Muscle of back (tissue), 11 donors: ENCODE measurements around the gene TRAPPC3L. TPM values are rescaled to one million over a fixed set of nuclear protein-coding genes. Genes with fewer than 3 reads are reported as not detected.

Experiments used
- DNase-seq, 3 donors: peaks; one replicate each; pipeline versions ENCODE4 v3.0.0 to v3.0.0-alpha.2; 2013
- polyA plus RNA-seq, 10 donors: library from polyadenylated mRNA; unstranded; fragments of 120-200 nt; gene quantifications; one replicate each; pipeline ENCODE4 v1.2.1, GENCODE V29; 2013; ENCODE audit not compliant: insufficient read length in 10 of 10

TRAPPC3L gene
- polyA plus RNA-seq, 10 donors: 0.05 to 0.24 (median 0.11) TPM; not detected in 5

- DNase-seq: peak in 2 of 3 donors; percentile 39 to 95
Measured at GRCh38 chr6:116557893-116558292, 12.4 kb upstream of the TRAPPC3L start.

- DNase-seq: no peak
Measured at GRCh38 chr6:116556814-116557415, 11.4 kb upstream of the TRAPPC3L start.

- DNase-seq: peak in 1 of 3 donors; percentile 70
Measured at GRCh38 chr6:116556065-116556464, 10.6 kb upstream of the TRAPPC3L start.

GRCh38 chr6:116553451-116553850 lies 8.0 kb upstream of the TRAPPC3L start, which contains the start of gene CALHM4:
Gene CALHM4 (plus strand): TSS chr6:116553751. CDS start chr6:116553794, 43 bp downstream.
- no peak for DNase-seq

GRCh38 chr6:116550796-116551195 lies 5.3 kb upstream of the TRAPPC3L start:
- no peak for DNase-seq

GRCh38 chr6:116547358-116547757 lies 1.9 kb upstream of the TRAPPC3L start:
- no peak for DNase-seq

- no peak for DNase-seq
Measured at GRCh38 chr6:116543149-116543548, 2.3 kb downstream of the TRAPPC3L start.

GRCh38 chr6:116542426-116542825 lies 3.1 kb downstream of the TRAPPC3L start:
- no peak for DNase-seq

GRCh38 chr6:116536216-116536621 lies 9.3 kb downstream of the TRAPPC3L start:
- peak; percentile 37 to 68 (median 51) for DNase-seq

GRCh38 chr6:116535109-116535508 lies 10.4 kb downstream of the TRAPPC3L start:
- DNase-seq: no peak

- no peak for DNase-seq
Measured at GRCh38 chr6:116533233-116533957, 12.1 kb downstream of the TRAPPC3L start.

GRCh38 chr6:116531675-116532570 lies 13.6 kb downstream of the TRAPPC3L start:
- peak; percentile 53 to 77 (median 65) for DNase-seq

- no peak for DNase-seq
Measured at GRCh38 chr6:116530436-116530835, 15.0 kb downstream of the TRAPPC3L start.

GRCh38 chr6:116529466-116530290 lies 15.8 kb downstream of the TRAPPC3L start:
- DNase-seq: no peak

- DNase-seq: no peak
Measured at GRCh38 chr6:116528780-116529179, 16.7 kb downstream of the TRAPPC3L start.

- DNase-seq: no peak
Measured at GRCh38 chr6:116528133-116528532, 17.4 kb downstream of the TRAPPC3L start.

- DNase-seq: no peak
Measured at GRCh38 chr6:116524236-116524635, 21.2 kb downstream of the TRAPPC3L start.

- DNase-seq: no peak
Measured at GRCh38 chr6:116522896-116523295, 22.6 kb downstream of the TRAPPC3L start.

- peak in 1 of 3 donors; percentile 15 for DNase-seq
Measured at GRCh38 chr6:116518621-116519368, 26.7 kb downstream of the TRAPPC3L start.

- DNase-seq: no peak
Measured at GRCh38 chr6:116515141-116515540, 30.3 kb downstream of the TRAPPC3L start.

- no peak for DNase-seq
Measured at GRCh38 chr6:116514111-116514510, 31.4 kb downstream of the TRAPPC3L start.
